Jurkat, Clone E6-1 (cell line): Measurements from ENCODE around the gene TBC1D1.

Source experiments
- DNase-seq: peaks from one replicate; pipeline ENCODE4 v3.0.0-alpha.2; 2011; ENCODE audit warnings: low read depth, low spot score
- H3K4me3 ChIP-seq: 2 replicates; pipeline ENCODE4 v1.5.1; 2011; ENCODE audit warnings: mild to moderate bottlenecking, low read length, control low read depth, moderate library complexity

Gene TBC1D1

GRCh38 chr4:38145033-38145678 lies 254.3 kb downstream of the TBC1D1 start:
- H3K4me3 ChIP-seq, result no peak overlapping the region
- DNase-seq, result no peak

DNA sequence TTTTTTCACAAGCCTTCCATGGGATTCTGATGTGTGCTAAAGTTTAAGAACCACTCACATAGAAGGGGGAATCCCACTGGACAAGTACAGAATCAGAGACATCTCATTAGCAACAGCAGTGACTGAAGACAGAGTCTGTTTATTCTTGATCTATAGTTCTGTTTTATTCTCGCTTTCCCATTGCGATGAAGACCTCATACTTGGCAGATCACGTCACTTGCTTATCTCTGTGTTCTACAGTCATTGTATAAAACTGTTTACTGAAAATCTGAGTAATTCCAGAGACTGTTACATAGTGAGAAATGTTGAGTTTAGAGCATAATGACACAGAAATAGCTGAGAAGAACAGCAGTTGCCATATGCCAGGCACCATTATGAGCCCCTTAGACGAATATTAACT lies 254.9 kb downstream of the TBC1D1 start:
- no peak overlapping the region for H3K4me3 ChIP-seq
- no peak for DNase-seq

DNA sequence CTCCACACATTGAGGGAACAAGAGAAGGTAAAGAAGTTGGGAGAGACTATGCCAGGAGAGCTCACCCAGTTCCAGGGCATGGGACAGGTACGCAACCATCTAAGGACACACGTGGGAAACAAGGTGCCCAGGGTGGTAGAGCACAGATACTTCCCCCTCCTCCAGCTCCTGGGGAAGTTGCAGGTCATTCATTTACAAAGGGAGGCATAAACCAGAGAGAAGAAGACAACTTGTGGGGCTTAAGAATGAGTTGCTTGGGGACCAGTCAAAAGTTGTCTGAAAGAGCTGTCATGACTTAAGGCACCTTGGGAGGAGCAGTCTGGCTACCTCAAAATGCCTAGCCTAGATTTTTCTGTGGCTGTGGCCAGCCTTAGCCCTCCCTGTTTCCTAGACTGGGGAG lies 255.5 kb downstream of the TBC1D1 start:
- DNase-seq, result no peak
- no peak overlapping the region for H3K4me3 ChIP-seq

GRCh38 chr4:38149472-38149996 lies 258.6 kb downstream of the TBC1D1 start:
- H3K4me3 ChIP-seq, result no peak overlapping the region

DNA sequence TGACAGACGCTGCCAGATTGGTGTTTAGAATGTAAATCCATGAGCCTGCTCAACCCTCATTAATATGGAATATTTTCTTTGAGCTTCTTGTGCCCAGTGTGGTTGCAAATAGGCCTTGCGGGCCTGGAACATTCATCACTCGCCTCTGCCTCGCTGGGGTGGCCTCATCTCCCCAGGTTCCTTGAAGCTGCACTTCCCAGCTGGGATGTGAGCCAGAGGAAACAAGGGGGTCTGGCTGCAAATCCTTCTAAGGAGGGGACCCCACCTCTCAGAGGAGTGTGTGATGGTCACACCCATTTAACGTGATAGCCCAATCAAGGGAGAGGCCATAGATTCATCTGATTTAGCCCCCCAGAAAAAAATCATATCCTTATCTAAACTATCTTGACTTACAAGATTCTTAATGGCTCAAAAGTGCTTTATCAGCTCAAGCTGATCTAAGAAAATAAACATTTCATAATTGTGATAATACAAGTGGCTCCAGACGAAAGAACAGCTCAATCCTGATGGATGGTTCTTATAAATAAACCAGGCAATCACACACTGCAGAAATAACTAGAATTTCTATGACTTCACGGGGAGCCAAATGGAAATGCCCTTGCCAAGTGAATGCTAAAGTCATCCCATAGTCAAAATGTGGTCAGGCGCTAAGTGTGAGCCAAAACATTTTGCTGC lies 259.2 kb downstream of the TBC1D1 start:
- no peak overlapping the region for H3K4me3 ChIP-seq
- DNase-seq, result no peak

More at GRCh38 chr4:38149472-38149996, 258.6 kb downstream of the TBC1D1 start:
- DNase-seq, result no peak

- no peak overlapping the region for H3K4me3 ChIP-seq
- no peak for DNase-seq
Observed at GRCh38 chr4:38150766-38151165, 259.9 kb downstream of the TBC1D1 start.

- no peak for DNase-seq
- no peak overlapping the region for H3K4me3 ChIP-seq
Observed at GRCh38 chr4:38151873-38152272, 261.0 kb downstream of the TBC1D1 start.

DNA sequence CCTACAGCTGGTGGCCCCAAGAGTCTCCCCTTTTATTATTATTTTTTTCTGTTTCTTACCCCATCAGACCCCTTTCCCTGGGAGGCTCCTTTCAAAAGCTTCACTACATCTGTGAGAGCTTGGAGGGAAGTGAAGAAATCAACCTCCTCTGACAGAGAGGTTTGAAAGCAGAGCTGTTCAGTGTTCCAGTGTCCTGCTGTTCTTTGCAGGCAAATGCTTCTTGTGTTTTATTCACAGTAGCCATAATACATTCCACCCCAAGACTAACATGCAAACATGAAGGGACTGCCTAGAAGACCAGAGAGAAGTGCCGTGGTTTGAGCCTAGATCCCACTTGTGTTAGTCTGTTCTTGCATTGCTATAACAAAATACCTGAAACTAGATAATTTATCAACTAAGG lies 261.4 kb downstream of the TBC1D1 start:
- DNase-seq, result no peak
- H3K4me3 ChIP-seq, result no peak overlapping the region

DNA sequence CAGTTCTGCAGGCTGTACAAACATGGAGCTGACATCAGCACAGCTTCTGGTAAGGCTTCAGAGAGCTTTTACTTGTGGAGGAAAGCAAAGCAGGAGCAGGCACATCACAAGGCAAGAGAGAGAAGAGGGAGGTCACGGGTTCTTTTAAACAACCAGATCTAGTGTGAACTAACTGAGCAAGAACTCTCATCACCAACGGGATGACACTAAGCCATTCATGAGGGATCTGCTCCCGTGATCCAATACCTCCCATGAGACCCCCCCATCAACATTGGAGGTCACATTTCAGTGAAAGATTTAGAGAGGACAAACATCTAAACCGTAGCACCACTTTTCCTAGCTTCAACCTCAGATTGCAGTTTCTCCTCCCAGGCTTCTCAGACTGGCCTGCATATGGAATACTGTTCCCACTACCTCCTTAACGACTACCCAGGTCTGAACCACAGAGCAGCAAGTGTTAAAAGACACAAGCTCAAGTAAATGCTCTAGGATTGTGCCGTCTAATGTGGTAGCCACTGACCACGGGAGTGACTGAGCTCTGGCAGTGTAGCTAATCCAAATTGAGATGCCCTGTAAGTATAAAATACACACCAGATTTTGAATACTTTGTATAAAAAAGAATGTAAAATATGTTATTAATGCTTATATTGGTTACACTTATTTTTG lies 262.0 kb downstream of the TBC1D1 start:
- DNase-seq, result no peak
- H3K4me3 ChIP-seq, result no peak overlapping the region

DNA sequence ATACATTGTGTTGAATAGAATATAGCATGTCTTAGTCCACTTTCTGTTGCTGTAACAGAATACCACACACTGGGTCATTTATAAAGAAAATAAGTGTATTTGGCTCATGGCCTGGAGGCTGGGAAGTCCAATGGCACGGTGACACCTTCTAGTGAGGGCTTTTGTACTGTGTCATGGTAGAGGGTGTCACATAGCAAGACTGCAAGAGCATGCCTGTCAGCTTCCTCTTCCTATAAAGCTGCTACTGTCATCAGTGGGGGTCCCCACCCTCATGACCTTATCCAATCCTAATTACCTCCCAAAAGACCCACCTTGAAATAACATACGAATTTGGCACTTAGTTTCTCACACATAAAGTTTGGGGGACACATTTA lies 262.5 kb downstream of the TBC1D1 start:
- H3K4me3 ChIP-seq, result no peak overlapping the region
- DNase-seq, result no peak

- no peak for DNase-seq
- H3K4me3 ChIP-seq, result no peak overlapping the region
Observed at GRCh38 chr4:38154252-38154651, 263.4 kb downstream of the TBC1D1 start.

DNA sequence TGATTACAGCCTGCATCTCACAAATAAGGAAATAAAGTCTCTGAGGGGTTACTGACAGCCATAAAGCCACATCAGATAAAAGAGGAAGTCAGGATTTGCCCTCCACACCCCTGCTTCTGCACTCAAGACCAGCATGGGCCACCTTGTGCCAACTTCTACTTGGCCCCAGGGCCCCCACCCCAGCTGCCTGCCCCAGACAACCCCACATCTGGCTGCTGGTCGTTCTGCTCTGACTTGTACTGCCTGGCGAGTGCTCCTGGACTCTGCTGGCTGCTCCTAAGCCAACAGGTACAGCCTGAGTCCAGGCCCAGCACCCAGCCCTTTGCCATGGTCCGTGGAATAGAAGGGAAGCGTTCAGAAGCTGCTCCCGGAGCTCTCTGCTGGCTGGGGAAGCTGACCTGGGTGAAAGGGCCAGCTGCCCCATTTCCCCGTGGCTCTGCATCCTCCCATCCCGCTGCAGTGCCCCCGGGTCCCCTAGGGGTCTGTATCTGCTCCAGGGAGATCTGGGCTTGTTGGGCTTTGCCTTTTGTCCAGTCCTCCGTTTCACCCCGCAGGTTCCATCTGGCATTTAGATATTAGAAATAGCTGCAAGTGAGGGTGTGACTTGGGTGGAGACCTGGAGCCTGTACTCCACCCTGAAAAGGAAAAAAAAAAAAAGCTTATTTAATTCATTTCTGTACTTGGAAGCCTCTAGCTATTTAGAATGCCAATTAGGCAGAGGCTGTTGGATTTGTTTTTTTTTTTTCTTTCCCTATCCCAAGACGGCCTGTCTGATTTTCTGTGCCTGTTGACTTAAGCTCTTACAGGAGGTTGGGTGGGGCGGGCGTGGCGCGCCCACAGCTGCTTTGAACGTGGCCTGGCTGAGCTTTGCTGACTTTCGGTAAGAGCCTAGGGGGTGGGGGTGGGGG lies 264.1 kb downstream of the TBC1D1 start:
- no peak overlapping the region for H3K4me3 ChIP-seq
- no peak for DNase-seq

DNA sequence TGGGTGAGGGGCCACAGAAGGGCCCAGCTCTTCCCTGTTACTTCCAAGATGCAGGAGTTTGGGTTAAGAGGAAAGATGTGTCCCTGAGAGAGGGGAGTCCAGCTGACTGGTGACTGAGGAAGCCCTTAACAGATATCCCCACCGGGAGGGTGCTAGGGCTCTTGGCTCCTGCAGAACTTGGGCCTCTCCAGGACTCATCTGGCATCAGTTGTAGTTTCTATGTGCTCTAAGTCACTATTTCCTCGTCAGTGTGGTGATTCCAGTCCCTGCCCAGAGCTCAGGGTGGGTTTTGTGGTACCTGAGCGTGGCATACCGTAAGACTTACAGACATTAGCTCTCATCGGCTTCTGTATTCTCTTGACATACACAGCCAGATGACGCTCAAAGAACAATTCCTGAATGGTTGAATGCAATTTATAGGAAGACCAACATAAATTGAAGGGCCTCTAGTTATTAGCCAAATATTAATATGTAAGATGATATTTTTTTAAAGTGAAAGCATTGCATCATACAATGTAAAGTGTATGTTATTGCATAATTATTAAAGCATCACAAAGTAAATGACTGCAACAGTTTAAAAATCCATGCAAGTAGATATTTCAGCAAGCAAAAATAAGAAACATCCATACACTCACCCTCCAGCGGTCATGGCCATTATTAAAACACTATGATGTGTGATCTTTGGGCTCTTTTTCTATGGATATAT lies 264.9 kb downstream of the TBC1D1 start:
- DNase-seq, result no peak
- H3K4me3 ChIP-seq, result no peak overlapping the region

- no peak for DNase-seq
- no peak overlapping the region for H3K4me3 ChIP-seq
Observed at GRCh38 chr4:38157592-38157991, 266.7 kb downstream of the TBC1D1 start.

DNA sequence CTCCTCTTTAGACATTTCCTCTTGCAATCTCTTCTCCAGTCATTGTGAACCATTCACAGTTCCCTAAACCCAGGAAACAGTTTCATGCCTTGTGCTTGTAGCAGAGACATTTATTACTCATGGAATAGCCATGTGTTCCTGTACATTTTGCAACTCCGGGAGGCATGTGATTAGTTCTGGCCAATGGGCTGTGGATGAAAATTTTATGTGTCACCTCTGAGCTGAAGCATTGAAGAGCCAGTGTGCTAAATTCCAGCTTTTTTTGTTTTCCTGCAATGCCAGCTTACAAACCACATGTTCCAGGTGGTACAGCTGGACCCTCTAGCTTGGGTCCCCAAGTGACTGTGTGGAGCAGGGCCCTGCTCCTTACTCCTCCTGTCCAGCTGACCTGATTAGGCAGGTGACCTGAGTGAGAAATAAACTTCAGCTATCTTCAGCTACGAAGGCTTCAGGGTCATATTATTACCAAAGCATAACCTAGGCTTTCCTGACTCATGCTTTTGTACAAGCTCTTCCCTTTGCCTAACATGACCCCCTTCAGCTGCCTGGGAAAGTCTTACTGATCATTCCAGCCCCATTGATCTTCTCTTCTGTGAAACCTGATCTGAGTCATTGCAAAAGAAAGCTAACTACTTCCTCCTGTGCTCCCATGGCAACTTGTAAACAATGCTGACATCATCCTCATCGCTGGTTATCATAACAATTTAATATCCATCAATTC lies 269.8 kb downstream of the TBC1D1 start:
- H3K4me3 ChIP-seq, result no peak overlapping the region
- no peak for DNase-seq

GRCh38 chr4:38161208-38162113 lies 270.6 kb downstream of the TBC1D1 start:
- H3K4me3 ChIP-seq, result no peak overlapping the region
- DNase-seq, result no peak

GRCh38 chr4:38162240-38162784 lies 271.4 kb downstream of the TBC1D1 start:
- H3K4me3 ChIP-seq, result no peak overlapping the region
- DNase-seq, result no peak
